ENCODE data around the gene KRTAP10-7. TPM values are rescaled to one million over a fixed set of nuclear protein-coding genes. Genes with fewer than 3 reads are reported as not detected.
"Not testable (repeated sequence)": the region's sequence is repeated elsewhere in the genome, so short reads cannot be mapped to it uniquely, and the experiment has no call there.

KRTAP10-7 gene, protein sequence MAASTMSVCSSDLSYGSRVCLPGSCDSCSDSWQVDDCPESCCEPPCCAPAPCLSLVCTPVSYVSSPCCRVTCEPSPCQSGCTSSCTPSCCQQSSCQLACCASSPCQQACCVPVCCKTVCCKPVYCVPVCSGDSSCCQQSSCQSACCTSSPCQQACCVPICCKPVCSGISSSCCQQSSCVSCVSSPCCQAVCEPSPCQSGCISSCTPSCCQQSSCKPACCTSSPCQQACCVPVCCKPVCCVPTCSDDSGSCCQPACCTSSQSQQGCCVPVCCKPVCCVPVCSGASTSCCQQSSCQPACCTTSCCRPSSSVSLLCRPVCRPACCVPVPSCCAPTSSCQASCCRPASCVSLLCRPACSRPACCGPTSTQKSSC
- not detected for total RNA-seq

DNA sequence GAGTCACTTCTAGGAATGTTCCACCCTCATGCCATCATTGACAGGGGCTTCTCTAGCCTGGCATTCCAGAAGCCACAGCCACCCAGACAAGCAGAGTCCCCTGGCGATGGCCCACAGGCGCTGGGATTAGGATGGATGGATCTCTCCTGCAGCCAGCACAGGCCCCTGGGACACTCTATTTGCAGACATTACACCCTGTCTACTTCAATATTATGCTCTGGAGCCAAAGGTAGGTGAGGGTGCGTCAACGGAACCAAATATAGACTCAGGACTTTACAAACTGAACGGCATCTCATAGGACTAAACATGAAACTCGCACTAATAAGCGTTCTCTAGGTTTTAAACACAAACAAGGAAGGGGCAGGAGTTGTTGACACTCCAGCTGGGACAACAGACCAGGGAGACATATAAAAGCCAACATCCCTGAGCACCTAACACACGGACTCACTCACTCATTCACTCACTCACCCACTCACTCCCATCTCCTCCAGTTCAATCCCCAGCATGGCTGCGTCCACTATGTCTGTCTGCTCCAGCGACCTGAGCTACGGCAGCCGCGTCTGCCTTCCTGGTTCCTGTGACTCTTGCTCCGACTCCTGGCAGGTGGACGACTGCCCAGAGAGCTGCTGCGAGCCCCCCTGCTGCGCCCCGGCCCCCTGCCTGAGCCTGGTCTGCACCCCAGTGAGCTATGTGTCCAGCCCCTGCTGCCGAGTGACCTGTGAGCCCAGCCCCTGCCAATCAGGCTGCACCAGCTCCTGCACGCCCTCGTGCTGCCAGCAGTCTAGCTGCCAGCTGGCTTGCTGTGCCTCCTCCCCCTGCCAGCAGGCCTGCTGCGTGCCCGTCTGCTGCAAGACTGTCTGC lies at the start of gene KRTAP10-7:
KRTAP10-7 (plus strand) TSS at position 480 of the 861 bp plus-strand sequence; CDS start at position 505, 25 bp downstream.
- peak in 1 of 2 donors; percentile 31 for DNase-seq (ENCODE audit: low spot score in 2 of 2)
- not testable (repeated sequence) for ATAC-seq, H3K27ac Mint-ChIP-seq, H3K9me3 Mint-ChIP-seq, H3K36me3 Mint-ChIP-seq

DNA sequence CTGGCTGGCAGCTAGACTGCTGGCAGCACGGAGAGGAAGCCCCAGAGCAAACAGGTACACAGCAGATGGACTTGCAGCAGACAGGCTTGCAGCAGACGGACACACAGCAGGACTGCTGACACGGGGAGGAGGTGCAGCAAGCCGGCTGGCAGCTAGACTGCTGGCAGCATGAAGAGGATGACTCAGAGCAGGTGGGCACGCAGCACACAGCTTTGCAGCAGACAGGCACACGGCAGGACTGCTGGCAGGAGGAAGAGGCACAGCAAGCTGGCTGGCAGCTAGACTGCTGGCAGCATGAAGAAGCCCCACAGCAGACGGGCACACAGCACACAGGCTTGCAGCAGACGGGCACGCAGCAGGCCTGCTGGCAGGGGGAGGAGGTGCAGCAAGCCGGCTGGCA lies 49.6 kb upstream of the KRTAP10-7 start:
- peak overlapping the region; percentile 10 to 29 for H3K27ac Mint-ChIP-seq
- peaks cover 15 to 31% of the 10 kb centered on the region in 2 donors for H3K9me3 Mint-ChIP-seq
- peaks cover 21 to 29% of the 10 kb centered on the region in 2 donors for H3K36me3 Mint-ChIP-seq
- DNase-seq (ENCODE audit: low spot score in 2 of 2) (peak in 1 of 2 donors; percentile 25), ATAC-seq (no peak)

DNA sequence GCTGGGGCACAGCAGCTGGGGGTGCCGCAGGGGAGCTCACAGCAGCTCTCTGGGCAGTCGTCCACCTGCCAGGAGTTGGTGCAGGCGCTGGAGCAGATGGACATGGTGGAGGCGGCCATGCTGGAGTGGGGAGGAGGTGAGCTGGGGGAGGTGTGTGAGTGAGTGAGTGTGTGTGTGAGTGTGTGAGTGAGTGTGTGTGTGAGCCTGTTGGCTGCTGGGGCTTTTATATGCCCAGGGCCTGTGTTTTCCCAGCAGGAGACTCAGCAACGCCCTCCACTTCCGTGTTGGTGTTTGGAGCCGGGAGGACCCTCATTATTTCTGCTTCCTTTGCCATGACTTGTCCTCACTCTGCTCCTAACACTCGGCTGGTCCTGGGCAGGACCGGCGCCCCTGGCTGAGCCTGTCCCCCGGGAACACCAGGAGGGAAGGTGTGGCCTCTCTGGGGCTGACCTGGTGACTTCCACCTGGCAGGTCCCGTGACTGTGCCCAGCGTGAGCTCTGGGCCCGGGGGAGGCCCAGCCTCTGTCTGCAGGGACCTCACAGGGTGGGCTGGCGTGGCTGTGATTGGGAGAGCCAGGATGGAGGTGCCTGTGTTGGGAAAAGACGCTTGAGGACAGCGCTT lies 48.9 kb upstream of the KRTAP10-7 start, which contains the start of gene KRTAP10-2:
KRTAP10-2 (minus strand) TSS at position 166 of the 622 bp plus-strand sequence; CDS start at position 119, 47 bp downstream.
- H3K27ac Mint-ChIP-seq: peak within 1 kb of the TSS; percentile 22 to 29
- ATAC-seq: no peak
- peak in 1 of 2 donors; percentile 30 for DNase-seq (ENCODE audit: low spot score in 2 of 2)
- H3K9me3 Mint-ChIP-seq: peaks cover 14 to 29% of the 10 kb centered on the region in 2 donors
- peaks cover 20 to 27% of the 10 kb centered on the region in 2 donors for H3K36me3 Mint-ChIP-seq

DNA sequence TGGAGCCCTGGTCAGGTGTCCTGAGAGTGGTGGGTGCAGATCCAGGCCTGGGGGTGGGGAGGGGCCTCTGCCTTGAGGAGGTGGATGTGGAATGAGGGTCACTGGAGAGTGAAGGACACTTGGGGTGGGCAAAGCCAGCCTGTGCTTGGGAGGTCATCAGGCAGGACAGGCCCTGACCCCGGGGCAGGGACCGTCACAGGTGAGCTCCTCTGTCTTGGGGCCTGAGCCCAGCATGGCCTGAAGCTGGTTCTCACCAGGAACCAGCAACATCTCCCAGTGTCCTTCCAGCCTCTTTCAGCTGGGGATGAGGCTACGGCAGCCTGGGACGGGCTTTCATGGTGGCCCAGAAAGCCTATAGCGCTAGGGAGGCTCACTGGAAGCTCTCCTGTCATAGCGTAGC lies 48.3 kb upstream of the KRTAP10-7 start:
- Mint-ChIP-seq H3K9me3 (peaks cover 7 to 22% of the 10 kb centered on the region in 2 donors), H3K27ac (peak overlapping the region in 1 of 2 donors; percentile 22), H3K36me3 (peaks cover 13 to 20% of the 10 kb centered on the region in 2 donors)
- ATAC-seq (no peak), DNase-seq (ENCODE audit: low spot score in 2 of 2) (peak in 1 of 2 donors; percentile 43)

DNA sequence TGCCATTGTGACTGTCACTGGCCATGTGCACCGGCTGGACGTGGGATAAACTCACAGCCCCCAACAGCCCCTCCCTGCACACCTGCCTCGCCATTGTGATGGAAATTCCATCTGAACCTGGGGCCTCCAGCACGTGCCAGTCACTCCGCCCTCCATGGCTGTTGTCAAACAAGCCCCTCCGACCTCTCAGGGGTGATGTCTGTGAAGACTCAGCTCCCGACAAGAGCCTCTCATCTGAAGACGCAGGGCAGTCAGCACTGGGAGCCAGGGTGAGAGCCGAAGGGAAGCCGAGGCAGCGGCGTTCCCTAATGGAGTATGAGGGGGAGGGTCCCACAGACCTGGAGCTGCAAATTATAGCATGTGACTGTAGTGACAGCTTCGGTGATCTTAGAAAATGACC lies 47.7 kb upstream of the KRTAP10-7 start:
- ATAC-seq (no peak), DNase-seq (ENCODE audit: low spot score in 2 of 2) (no peak)
- H3K9me3 Mint-ChIP-seq: peaks cover 2 to 17% of the 10 kb centered on the region in 2 donors
- peaks cover 8 to 15% of the 10 kb centered on the region in 2 donors for H3K36me3 Mint-ChIP-seq
- H3K27ac Mint-ChIP-seq: no peak overlapping the region

DNA sequence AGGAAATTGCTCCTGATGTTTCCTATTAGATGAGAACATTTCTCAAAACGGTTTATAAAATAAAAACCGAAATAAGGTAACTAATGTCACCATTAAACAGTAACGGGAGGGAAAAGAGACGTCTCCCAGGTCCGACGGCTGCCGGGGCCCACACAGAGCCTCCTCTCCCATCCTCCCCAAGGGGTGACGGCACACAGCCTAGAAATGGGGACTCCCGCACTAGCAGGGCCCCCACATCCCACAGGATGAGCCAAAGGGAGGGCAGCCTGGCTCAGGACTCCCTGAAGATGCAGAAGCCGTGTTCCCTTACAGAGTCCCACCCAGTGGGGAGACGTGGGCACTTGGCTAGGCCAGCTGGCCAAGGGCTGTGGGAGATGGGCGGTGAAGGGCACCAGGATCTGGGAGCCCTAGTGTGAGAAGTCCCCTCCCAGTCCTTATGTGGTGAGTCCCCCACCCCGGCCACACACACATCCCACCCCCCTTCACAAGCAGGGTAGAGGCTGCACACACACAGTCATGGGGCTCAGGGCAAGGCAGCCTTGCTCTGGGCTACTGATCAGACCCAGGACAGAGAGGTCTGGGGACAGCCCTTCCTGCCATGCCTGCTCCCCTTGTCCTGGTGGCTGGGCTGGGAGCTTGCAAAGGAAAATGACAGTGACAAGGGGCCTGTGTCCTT lies 45.1 kb upstream of the KRTAP10-7 start:
- H3K9me3 Mint-ChIP-seq: peaks cover 0 to 16% of the 10 kb centered on the region in 2 donors
- H3K36me3 Mint-ChIP-seq: peaks cover 4 to 19% of the 10 kb centered on the region in 2 donors
- no peak for DNase-seq (ENCODE audit: low spot score in 2 of 2)
- H3K27ac Mint-ChIP-seq: no peak overlapping the region
- ATAC-seq: no peak

DNA sequence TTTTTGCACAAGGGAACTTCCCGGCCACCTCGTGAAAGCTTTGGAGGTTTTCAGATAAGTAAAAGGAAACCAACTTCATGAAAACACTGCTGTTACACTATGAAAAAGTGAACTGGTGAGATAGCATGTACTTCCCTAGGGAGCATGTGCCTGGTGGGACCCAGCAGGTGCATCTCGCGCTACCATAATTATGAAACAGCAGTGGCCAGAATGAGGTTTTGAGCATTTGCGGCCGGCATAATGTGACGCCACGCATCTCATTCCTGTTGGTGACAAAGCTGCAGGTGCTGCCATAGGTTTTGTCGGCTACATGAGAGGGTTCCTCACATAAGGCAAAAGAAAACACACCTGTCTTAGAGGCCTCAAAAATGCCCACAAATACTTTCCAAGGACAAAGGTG lies 43.5 kb upstream of the KRTAP10-7 start:
- H3K27ac Mint-ChIP-seq: no peak overlapping the region
- no peak for DNase-seq (ENCODE audit: low spot score in 2 of 2)
- ATAC-seq: no peak
- peaks cover 10 to 27% of the 10 kb centered on the region in 2 donors for H3K36me3 Mint-ChIP-seq
- peaks cover 6 to 21% of the 10 kb centered on the region in 2 donors for H3K9me3 Mint-ChIP-seq

DNA sequence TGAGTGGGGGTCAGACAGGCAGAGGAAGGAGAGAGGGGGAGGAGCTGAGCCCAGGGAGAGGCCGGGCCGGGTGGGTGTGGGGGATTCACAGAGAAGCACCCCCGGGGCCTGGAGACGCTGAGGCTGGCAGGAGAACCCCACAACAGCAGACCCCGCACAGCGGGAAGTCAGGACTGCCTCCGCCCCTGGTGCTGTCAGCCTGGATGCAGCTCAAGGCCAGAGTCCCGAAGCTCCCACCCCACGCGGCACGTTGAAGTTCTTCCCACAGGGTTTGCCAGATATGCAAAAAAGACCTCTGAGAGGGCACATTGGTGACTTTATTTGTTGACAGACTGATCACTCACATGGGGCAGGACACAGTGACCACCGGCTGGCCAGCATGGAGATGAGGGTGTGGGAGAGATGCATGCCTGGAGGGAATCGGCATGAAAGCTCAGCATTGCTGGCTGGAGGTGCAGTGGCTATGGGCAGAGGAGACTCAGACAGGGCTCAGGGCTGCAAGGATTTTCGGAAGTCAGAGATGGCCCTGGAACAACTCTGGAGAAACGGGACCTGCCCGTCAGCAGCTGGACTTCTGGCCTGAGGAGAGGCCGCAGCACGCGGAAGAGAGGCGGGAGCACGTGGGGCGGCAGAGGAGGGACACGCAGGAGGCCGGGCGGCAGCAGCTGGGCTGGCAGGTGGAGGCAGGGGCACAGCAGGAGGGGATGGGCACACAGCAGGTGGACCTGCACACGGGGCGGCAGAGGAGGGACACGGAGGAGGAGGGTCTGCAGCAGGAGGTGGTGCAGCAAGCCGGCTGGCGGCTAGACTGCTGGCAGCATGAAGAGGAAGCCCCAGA lies 42.7 kb upstream of the KRTAP10-7 start:
- Mint-ChIP-seq H3K9me3 (peaks cover 6 to 21% of the 10 kb centered on the region in 2 donors), H3K27ac (peak overlapping the region in 1 of 2 donors; percentile 3), H3K36me3 (peaks cover 10 to 33% of the 10 kb centered on the region in 2 donors)
- DNase-seq (ENCODE audit: low spot score in 2 of 2): no peak
- ATAC-seq: no peak

DNA sequence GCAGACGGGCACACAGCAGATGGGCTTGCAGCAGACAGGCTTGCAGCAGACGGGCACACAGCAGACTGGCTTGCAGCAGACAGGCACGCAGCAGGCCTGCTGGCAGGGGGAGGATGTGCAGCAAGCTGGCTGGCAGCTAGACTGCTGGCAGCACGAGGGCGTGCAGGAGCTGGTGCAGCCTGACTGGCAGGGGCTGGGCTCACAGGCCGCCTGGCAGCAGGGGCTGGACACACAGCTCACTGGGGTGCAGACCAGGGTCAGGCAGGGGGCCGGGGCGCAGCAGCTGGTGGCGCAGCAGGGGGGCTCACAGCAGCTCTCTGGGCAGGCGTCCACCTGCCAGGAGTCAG lies 42.1 kb upstream of the KRTAP10-7 start:
- H3K27ac Mint-ChIP-seq; DNase-seq (ENCODE audit: low spot score in 2 of 2); ATAC-seq: not testable (repeated sequence)
- peaks cover 6 to 15% of the 10 kb centered on the region in 2 donors for H3K9me3 Mint-ChIP-seq
- peaks cover 10 to 28% of the 10 kb centered on the region in 2 donors for H3K36me3 Mint-ChIP-seq

DNA sequence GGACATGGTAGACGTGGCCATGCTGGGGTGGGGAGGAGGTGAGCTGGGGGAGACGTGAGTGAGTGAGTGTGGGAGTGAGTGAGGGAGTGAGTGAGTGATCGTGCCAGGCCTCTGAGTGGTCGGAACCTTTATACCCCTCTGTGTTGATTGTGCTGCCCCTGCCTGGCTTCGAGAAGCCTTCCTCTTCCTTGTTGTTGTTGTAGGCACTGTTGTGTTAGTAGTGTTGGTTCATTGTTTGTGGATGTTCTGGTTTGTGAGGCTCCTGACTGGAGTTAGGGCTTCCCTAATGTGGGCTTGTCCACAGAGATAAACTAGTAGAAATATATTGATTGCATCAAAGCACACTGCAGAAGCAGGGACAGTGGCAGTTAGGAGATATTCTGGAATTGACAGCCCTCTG lies 41.7 kb upstream of the KRTAP10-7 start, which contains the start of gene KRTAP10-3:
KRTAP10-3 (minus strand) TSS at position 101 of the 400 bp plus-strand sequence; CDS start at position 21, 80 bp downstream.
- ATAC-seq: no peak
- H3K36me3 Mint-ChIP-seq: peaks cover 10 to 26% of the 10 kb centered on the region in 2 donors
- H3K27ac Mint-ChIP-seq: peak within 1 kb of the TSS in 1 of 2 donors; percentile 3
- H3K9me3 Mint-ChIP-seq: peaks cover 6 to 12% of the 10 kb centered on the region in 2 donors
- DNase-seq (ENCODE audit: low spot score in 2 of 2): no peak

DNA sequence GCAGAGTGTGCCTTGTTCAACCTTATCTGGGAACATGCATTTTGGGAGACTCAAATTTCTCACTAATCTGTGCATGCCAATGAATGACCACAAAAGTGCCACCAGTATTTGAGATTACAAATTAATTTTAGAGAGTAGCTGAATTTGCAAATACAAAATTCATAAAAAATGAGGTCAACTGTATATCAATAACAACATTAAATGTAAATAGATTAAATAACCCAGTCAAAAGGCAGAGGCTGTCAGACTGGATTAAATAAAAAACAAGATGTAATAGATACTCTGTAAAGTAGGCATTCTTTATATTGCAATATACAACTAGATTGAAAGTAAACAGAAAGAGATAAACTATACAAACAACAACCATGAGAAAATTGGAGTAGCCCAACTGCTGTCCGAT lies 36.3 kb upstream of the KRTAP10-7 start:
- Mint-ChIP-seq H3K27ac (no peak overlapping the region), H3K36me3 (peaks cover 10 to 22% of the 10 kb centered on the region in 2 donors), H3K9me3 (peaks cover 6% of the 10 kb centered on the region in 2 donors)
- no peak for ATAC-seq
- no peak for DNase-seq (ENCODE audit: low spot score in 2 of 2)

DNA sequence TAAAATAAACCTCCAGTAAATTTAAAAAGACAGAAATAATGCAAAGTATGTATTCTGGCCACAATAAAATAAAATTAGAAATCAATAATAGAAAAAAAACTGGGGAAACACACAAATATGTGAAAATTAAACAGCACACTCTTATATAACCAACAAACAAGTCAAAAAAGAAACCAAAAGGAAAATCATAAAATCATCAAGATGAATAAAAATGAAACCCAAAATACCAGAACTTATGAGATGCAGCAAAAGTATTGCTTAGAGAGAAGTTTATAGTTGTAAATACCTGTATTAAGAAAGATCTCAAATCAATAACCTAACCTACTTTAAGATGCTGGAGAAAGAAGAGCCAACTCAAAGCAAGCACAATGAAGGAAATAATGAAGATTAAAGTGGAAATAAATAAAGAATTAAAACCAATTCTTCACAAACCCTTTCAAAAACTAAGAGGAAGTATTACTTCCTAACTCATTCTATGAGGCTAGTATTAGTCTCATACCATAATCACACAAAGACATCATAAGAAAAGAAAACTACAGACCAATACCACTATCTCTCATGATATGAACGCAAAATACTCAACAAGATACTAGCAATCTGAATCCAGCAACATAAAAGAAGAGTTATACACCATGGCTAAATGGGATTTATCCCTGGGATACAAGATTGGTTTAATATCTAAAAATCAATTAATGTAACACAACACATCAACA lies 35.4 kb upstream of the KRTAP10-7 start:
- no peak for DNase-seq (ENCODE audit: low spot score in 2 of 2)
- no peak for ATAC-seq
- Mint-ChIP-seq H3K9me3 (peaks cover 6% of the 10 kb centered on the region in 2 donors), H3K36me3 (peaks cover 9 to 18% of the 10 kb centered on the region in 2 donors), H3K27ac (peak overlapping the region in 1 of 2 donors; percentile 81)

DNA sequence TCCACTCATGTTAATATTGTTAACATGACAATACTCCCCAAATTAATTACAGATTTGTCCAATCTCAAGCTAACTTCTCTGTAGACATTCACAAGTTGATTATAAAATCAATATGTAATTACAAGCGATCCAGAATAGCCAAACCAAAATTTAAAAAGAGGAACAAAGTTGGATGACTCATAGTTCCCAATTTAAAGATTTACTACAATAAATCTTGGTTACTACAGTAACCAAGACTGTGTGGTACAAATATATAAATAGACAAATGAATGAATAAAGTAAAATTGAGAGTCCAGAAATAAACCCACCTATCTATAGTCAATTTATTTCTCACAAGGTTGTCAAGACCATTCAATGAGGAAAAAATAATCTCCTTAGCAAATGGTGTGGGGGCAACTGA lies 34.0 kb upstream of the KRTAP10-7 start:
- Mint-ChIP-seq H3K27ac (no peak overlapping the region), H3K9me3 (peaks cover 0 to 2% of the 10 kb centered on the region in 2 donors), H3K36me3 (peaks cover 0 to 9% of the 10 kb centered on the region in 2 donors)
- no peak for ATAC-seq
- DNase-seq (ENCODE audit: low spot score in 2 of 2): no peak

DNA sequence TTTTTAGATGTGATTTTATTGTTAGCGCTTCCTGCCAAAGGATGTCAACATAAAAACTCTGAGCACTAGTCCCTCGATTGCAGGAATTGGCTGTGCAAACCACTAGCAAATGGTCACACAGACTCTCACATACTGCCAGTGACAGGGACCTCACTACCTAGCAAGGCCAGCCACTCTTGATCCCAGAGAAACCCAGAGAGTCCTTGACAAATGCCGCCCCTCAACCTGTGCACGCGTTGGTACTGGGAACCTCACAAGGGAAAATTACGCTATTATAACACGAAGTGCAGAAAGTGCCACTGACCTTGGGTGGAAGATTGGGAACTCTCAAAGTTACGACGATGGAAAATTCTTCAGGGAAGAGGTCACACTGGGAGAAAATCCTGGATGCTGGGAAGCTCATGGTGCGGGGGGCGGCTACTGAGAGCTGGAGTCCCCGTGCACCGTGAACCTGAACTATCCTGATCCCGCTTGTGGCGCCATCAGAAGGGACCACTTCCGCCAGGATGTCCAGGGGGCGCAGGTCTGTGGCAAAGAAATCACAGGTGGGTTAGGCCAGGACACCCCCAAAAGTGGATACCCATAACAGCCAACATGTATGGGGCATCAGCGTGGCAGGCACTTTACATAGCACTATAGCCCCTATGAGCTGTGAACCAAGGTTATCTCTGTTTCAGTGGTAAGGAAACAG lies 32.8 kb upstream of the KRTAP10-7 start:
- DNase-seq (ENCODE audit: low spot score in 2 of 2) (no peak), ATAC-seq (no peak)
- Mint-ChIP-seq H3K9me3 (peaks cover 0 to 5% of the 10 kb centered on the region in 2 donors), H3K27ac (no peak overlapping the region), H3K36me3 (no peaks in the 10 kb centered on the region)

Measured in activated naive CD4-positive, alpha-beta T cell treated with anti-CD3 and anti-CD28 coated beads, Interleukin-2, amount 50 U/mL, for 72 hours (primary cell).